Activated gamma-delta T cell treated with anti-CD3 and anti-CD28 coated beads, Interleukin-2, amount 50 U/mL, for 16 hours (primary cell): ENCODE data around the gene MIDN.

ENCODE experiments used
- DNase-seq: peaks from one replicate; pipeline ENCODE4 v3.0.0-alpha.2; 2020; ENCODE audit warnings: low read depth

Gene MIDN

GRCh38 chr19:1270854-1271527 is 22.6 kb downstream of the MIDN start:
- DNase-seq: no peak

- no peak for DNase-seq
Measured at GRCh38 chr19:1271528-1272422, 23.4 kb downstream of the MIDN start.

- no peak for DNase-seq
Measured at GRCh38 chr19:1272423-1273262, 24.3 kb downstream of the MIDN start.

GRCh38 chr19:1273263-1274041 is 25.1 kb downstream of the MIDN start:
- no peak for DNase-seq

GRCh38 chr19:1274081-1274851 is 25.9 kb downstream of the MIDN start:
- no peak for DNase-seq

GRCh38 chr19:1274852-1275259 is 26.5 kb downstream of the MIDN start:
- DNase-seq: no peak

GRCh38 chr19:1275260-1275975 is 27.0 kb downstream of the MIDN start, which contains the start of gene FAM174C:
Gene FAM174C (plus strand): TSS chr19:1275530. CDS start chr19:1275550, 20 bp downstream.
- DNase-seq: peak; percentile 91

- no peak for DNase-seq
Measured at GRCh38 chr19:1275976-1276627, 27.7 kb downstream of the MIDN start.

GRCh38 chr19:1276628-1277022 is 28.2 kb downstream of the MIDN start:
- DNase-seq: no peak

GRCh38 chr19:1277061-1277460 is 28.7 kb downstream of the MIDN start:
- no peak for DNase-seq

GRCh38 chr19:1278074-1278473 is 29.7 kb downstream of the MIDN start:
- no peak for DNase-seq

GRCh38 chr19:1278713-1279660 is 30.6 kb downstream of the MIDN start:
- no peak for DNase-seq

- DNase-seq: peak; percentile 73
Measured at GRCh38 chr19:1279782-1280341, 31.5 kb downstream of the MIDN start.

- DNase-seq: no peak
Measured at GRCh38 chr19:1280636-1281568, 32.5 kb downstream of the MIDN start.

GRCh38 chr19:1281569-1282287 is 33.3 kb downstream of the MIDN start:
- DNase-seq: no peak

GRCh38 chr19:1282588-1283206 is 34.3 kb downstream of the MIDN start:
- DNase-seq: no peak
